DMS114 treated with DMSO at 0.1 percent for 48 hours (cell line): ENCODE measurements around the gene TYMP.
"Not testable (repeated sequence)": the region's sequence is repeated elsewhere in the genome, so short reads cannot be mapped to it uniquely, and the experiment has no call there.

Source experiments
- DNase-seq: peaks from one replicate; lab custom pipeline; 2025; ENCODE audit not compliant: unreplicated experiment; lab: John Stamatoyannopoulos, UW

TYMP gene

DNA sequence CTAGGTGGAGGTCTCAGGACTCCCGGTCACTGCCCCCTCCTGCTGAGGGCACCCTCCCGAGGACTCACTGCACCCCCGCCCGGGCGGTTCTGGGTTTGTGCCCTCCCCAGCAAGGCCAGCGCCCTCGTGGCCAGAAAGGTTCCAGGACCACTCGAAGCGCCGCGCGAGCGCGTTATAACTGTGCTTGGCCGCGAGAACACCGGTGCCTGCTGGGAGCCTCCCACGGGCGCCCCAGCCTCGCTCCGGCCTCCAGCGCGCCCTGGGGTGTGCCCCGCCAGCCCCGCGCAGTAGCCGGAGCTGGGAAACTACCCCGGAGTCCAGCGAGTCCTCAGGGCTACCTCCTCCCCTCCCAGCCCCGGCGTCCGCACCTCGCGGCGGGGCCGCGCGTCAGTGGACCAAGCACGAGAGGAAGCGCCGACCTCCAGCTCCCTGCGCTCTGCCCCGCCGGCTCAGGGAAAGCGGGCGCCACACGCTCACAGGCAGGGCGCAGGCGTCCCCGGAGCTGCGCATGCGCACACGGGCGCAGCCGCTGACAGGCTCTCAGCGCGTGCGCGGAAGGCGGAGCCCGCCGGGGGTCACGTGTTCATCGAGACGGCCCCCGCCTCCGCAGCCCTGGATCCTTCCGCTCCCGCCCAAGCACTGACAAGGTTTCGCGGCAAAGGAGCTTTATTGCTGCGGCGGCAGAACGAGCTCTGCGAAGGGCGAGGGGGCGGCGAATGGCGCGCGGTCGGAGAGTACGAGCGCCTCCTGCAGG lies 4.5 kb downstream of the TYMP start, which contains the start of gene SCO2:
Gene SCO2, minus strand, starts transcription at position 495 of the 754 bp plus-strand sequence. CDS start 1,187 bp downstream, outside the sequence.
- peak; percentile 88 for DNase-seq

- no peak for DNase-seq
These were observed 5.1 kb downstream of the TYMP start for GRCh38 chr22:50524676-50525103.

- DNase-seq, result no peak
These were observed 5.8 kb downstream of the TYMP start for GRCh38 chr22:50523806-50524675.

GRCh38 chr22:50523458-50523805 lies 6.4 kb downstream of the TYMP start:
- no peak for DNase-seq

DNA sequence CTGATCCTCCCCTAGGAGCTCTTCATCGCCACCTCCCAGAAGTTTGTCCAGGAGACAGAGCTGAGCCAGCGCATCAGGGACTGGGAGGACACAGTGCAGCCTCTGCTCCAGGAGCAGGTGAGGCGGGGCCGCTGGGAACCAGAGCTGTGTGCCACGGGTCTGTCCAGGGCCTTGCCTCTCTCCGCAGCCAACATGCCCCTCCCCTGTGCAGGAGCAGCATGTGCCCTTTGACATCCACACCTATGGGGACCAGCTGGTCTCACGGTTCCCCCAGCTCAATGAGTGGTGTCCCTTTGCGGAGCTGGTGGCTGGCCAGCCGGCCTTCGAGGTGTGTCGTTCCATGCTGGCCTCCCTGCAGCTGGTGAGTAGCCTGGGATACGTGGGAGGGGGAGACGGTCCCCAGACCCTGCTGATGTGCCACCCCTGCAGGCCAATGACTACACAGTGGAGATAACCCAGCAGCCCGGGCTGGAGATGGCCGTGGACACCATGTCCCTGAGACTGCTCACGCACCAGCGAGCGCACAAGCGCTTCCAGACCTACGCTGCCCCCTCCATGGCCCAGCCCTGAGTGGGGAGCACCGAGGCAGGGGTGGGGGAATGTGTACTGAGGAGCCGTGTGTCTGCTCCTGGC lies 6.9 kb downstream of the TYMP start:
- DNase-seq, result no peak

DNA sequence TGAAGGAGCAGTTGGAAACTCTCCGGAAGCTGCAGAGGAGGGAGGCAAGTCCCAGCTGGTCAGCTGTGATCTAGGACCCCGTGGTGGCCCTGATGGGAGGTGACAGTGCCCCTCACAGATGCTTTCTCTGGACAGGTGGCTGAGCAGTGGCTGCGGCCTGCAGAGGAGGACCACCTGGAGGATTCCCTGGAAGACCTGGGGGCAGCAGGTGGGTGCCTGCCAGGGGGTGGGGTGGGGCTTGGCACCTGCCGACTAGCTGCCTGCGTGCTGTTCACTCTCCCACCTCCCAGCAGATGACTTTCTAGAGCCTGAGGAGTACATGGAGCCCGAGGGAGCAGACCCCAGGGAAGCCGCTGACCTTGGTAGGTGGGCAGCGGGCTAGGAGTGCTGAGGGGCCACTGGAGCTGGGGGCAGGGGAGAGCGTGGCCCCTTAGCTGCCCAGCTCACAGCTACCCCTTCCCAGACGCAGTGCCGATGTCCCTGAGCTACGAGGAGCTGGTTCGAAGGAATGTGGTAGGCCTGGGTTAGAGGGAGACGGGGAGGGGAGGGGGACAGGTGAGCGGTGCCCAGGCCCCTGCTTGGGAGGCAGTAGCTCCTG lies 7.5 kb downstream of the TYMP start:
- no peak for DNase-seq

- no peak for DNase-seq
These were observed 8.1 kb downstream of the TYMP start for GRCh38 chr22:50521710-50522109.

- DNase-seq, result no peak
These were observed 8.9 kb downstream of the TYMP start for GRCh38 chr22:50520826-50521453.

GRCh38 chr22:50520184-50520583 lies 9.6 kb downstream of the TYMP start:
- DNase-seq, result not testable (repeated sequence)

- DNase-seq, result no peak
These were observed 10.7 kb downstream of the TYMP start for GRCh38 chr22:50519151-50519550.

DNA sequence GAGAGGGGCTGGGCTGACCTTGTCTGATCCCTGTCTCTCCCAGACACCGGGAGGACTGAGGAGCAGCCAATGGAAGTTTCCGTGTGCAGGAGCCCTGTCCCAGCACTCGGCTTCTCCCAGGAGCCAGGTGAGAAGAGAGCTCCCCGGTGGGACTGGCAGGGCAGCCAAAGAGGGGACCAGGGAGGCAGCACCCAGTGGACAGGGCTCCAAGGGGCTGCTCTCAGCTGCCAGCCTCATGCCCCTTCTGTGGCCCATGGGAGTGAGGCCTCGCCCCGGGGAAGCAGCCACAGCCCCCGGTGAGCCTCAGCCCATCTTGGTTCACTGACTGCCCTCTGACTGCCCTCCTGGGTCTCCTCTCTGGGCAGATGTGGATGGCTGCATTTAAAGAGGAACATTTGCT lies 11.2 kb downstream of the TYMP start:
- no peak for DNase-seq

GRCh38 chr22:50517495-50518260 lies 12.1 kb downstream of the TYMP start:
- no peak for DNase-seq

DNA sequence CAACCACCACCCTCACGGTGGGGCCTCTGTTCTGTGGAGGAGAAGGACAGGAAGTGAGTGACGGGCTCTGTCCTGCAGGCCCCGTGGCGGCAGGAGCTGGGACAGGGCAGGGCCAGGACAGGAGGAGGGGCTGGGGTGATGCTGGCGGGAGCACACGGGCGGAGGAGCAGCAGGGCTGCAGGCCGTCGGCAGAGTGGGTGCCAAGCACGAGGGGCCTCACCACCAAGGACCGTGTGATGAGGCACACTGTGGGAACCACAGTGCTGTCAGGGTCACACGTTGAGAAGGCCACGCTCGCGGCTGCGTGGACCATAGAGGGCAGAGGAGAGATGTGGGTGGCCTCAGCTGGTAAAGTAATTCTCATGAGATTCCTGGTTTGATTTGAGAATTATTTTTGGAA lies 12.9 kb downstream of the TYMP start:
- no peak for DNase-seq

GRCh38 chr22:50516068-50516467 lies 13.7 kb downstream of the TYMP start:
- no peak for DNase-seq

DNA sequence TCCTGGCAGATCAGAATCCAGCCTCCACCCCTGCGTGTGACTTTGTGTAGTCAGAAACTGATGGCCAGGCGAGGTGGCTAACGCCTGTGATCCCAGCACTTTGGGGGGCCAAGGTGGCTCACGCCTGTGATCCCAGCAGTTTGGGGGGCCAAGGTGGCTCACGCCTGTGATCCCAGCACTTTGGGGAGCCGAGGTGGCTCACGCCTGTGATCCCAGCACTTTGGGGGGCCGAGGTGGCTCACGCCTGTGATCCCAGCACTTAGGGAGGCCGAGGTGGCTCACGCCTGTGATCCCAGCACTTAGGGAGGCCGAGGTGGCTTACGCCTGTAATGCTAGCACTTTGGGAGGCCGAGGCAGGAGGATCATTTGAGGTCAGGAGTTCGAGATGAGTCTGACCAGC lies 16.6 kb downstream of the TYMP start:
- DNase-seq, result no peak

GRCh38 chr22:50508897-50509296 lies 20.9 kb downstream of the TYMP start:
- no peak for DNase-seq

GRCh38 chr22:50507991-50508884 lies 21.6 kb downstream of the TYMP start, which contains the start of gene NCAPH2:
NCAPH2 (plus strand) TSS chr22:50508224; CDS start chr22:50508338, 114 bp downstream.
- DNase-seq, result peak; percentile 85

DNA sequence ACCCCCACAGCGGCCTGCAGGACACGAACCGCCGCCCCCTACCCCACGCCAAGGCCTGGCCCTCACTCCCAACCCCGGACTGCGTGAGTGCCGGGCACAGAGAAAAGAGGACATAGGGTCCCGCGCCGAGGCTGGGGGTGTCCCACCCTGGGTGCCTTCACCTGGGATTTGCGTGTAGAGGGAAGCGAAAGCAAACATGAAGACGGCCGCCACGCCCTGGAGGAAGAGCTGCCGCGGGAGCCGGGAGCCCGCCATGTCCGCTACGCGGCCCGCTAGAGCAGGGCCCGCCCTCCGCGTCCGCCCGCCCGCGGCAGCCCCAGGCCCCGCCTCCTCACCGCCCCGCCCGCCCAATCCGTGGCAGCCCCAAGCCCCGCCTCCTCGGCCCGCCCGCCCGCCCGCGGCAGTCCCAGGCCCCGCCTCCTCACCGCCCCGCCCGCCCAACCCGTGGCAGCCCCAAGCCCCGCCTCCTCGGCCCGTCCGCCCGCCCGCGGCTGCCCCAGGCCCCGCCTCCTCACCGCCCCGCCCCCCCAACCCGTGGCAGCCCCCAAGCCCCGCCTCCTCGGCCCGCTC lies 22.3 kb downstream of the TYMP start, which contains the start of gene LMF2:
Gene LMF2, minus strand, starts transcription at position 282 of the 570 bp plus-strand sequence. Its CDS starts 27 bp downstream, at position 255.
- DNase-seq, result peak; percentile 77
